ENCODE measurements around the gene TAS2R50.
"Not testable (repeated sequence)": the region's sequence is repeated elsewhere in the genome, so short reads cannot be mapped to it uniquely, and the experiment has no call there.

TAS2R50 gene, protein sequence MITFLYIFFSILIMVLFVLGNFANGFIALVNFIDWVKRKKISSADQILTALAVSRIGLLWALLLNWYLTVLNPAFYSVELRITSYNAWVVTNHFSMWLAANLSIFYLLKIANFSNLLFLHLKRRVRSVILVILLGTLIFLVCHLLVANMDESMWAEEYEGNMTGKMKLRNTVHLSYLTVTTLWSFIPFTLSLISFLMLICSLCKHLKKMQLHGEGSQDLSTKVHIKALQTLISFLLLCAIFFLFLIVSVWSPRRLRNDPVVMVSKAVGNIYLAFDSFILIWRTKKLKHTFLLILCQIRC

GRCh38 chr12:10986812-10987211, at the start of gene TAS2R50:
TSS of gene TAS2R50 (minus strand) at chr12:10986912. CDS start at chr12:10986860, 52 bp downstream.
- Histone ChIP-seq H3K79me2 (ENCODE audit: control insufficient read depth, low read length) (no peaks in the 10 kb centered on the region), H3K4me3 (ENCODE audit: low read length) (no peak within 1 kb of the TSS), H3K4me1 (ENCODE audit: control insufficient read depth, low read length) (no peaks in the 10 kb centered on the region), H3K36me3 (ENCODE audit: control insufficient read depth, low read length) (no peaks in the 10 kb centered on the region), H3K9me3 (ENCODE audit: control insufficient read depth, insufficient read depth, low read length) (no peaks in the 10 kb centered on the region), H3K4me2 (ENCODE audit: low read length) (no peak within 1 kb of the TSS), H4K20me1 (ENCODE audit: control insufficient read depth, insufficient read depth, low read depth, low read length) (no peaks in the 10 kb centered on the region), H3K27ac (ENCODE audit: low read depth, low read length) (no peak within 1 kb of the TSS), H3K9me2 (replicated peaks; ENCODE audit: control insufficient read depth, low read length) (no peaks in the 10 kb centered on the region), H3F3A (ENCODE audit: control insufficient read depth, insufficient read depth) (no peaks in the 10 kb centered on the region), H3K27me3 (ENCODE audit: control insufficient read depth, low read length) (no peaks in the 10 kb centered on the region)
- TF ChIP-seq EZH2phosphoT487 (IDR thresholded peaks at IDR 0.05; ENCODE audit: borderline replicate concordance, low read length), result no peak
- no peak for TF ChIP-seq CTCF (IDR thresholded peaks at IDR 0.05; ENCODE audit: low read depth, low read length, poor library complexity, severe bottlenecking)

DNA sequence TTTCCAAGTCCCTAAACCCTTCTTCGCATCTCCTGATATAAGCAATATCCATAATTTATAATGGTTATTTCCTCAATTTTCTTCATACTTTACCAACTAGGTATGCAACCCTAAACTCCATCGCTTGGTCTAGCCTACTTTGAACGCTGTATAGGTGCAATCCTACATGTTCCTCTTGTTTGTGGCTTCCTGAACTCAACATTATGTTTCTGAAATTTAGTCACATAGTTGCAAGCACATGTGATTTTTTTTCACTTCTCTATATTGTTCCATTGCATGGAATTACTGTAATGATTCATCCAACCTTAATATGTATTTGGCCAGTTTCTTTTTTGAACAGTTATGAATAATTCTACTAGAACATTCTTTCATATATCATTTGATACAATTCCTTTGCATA, 47.2 kb upstream of the TAS2R50 start:
- not testable (repeated sequence) for H3K4me3 ChIP-seq (ENCODE audit: low read length); H3K4me2 ChIP-seq (ENCODE audit: low read length); H3F3A ChIP-seq (ENCODE audit: control insufficient read depth, insufficient read depth); H3K9me2 ChIP-seq (replicated peaks; ENCODE audit: control insufficient read depth, low read length); H4K20me1 ChIP-seq (ENCODE audit: control insufficient read depth, insufficient read depth, low read depth, low read length); H3K27me3 ChIP-seq (ENCODE audit: control insufficient read depth, low read length); H3K79me2 ChIP-seq (ENCODE audit: control insufficient read depth, low read length); H3K27ac ChIP-seq (ENCODE audit: low read depth, low read length); H3K9me3 ChIP-seq (ENCODE audit: control insufficient read depth, insufficient read depth, low read length); H3K4me1 ChIP-seq (ENCODE audit: control insufficient read depth, low read length); H3K36me3 ChIP-seq (ENCODE audit: control insufficient read depth, low read length)

DNA sequence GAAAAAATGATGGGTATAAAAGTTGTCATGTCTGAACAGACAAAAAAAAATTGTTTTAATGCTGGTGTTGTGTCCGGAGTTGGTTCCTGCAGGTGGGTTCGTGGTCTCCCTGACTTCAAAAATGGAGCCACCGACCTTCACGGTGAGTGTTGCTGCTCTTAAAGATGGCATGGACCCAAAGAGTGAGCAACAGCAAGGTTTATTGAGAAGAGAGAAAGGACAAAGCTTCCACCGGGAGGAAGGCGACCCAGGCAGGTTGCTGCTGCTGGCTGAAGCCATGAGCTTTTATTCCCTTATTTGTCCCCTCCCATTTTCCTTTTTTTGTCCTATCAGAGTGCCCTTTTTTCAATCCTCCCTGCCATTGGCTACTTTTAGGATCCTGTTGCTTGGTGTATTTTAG, 44.6 kb upstream of the TAS2R50 start, which contains the start of gene TAS2R31:
Gene TAS2R31, minus strand, starts transcription at position 101 of the 400 bp plus-strand sequence. Its CDS starts 72 bp downstream, at position 29.
- Histone ChIP-seq H3K79me2 (ENCODE audit: control insufficient read depth, low read length) (no peaks in the 10 kb centered on the region), H3K4me3 (ENCODE audit: low read length) (no peak within 1 kb of the TSS), H3F3A (ENCODE audit: control insufficient read depth, insufficient read depth) (no peaks in the 10 kb centered on the region), H4K20me1 (ENCODE audit: control insufficient read depth, insufficient read depth, low read depth, low read length) (no peaks in the 10 kb centered on the region), H3K4me2 (ENCODE audit: low read length) (no peak within 1 kb of the TSS), H3K36me3 (ENCODE audit: control insufficient read depth, low read length) (no peaks in the 10 kb centered on the region), H3K4me1 (ENCODE audit: control insufficient read depth, low read length) (no peaks in the 10 kb centered on the region), H3K9me3 (ENCODE audit: control insufficient read depth, insufficient read depth, low read length) (no peaks in the 10 kb centered on the region), H3K27me3 (ENCODE audit: control insufficient read depth, low read length) (no peaks in the 10 kb centered on the region), H3K9me2 (replicated peaks; ENCODE audit: control insufficient read depth, low read length) (no peaks in the 10 kb centered on the region), H3K27ac (ENCODE audit: low read depth, low read length) (no peak within 1 kb of the TSS)
- TF ChIP-seq CTCF (IDR thresholded peaks at IDR 0.05; ENCODE audit: low read depth, low read length, poor library complexity, severe bottlenecking), result no peak
- no peak for TF ChIP-seq EZH2phosphoT487 (IDR thresholded peaks at IDR 0.05; ENCODE audit: borderline replicate concordance, low read length)

DNA sequence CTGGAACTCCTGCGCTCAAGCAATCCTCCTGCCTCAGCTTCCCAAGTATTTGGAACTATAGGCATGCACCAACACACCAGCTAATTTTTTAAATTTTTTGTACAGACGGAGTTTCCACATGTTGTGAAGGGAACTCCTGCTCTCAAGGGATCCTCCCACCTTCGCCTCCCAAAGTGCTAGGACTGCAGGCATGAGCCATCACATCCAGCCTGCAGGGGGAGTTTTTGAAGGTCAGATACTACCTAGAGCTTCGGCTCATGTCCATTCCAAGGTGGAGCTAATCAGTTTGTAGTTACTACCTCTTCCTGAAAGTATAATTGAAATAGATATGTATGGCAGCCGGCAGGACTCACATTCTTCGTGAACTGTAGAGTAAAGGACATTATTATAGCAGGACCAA, 39.4 kb upstream of the TAS2R50 start:
- Histone ChIP-seq H4K20me1 (ENCODE audit: control insufficient read depth, insufficient read depth, low read depth, low read length) (no peaks in the 10 kb centered on the region), H3K4me2 (ENCODE audit: low read length) (no peak overlapping the region), H3K9me3 (ENCODE audit: control insufficient read depth, insufficient read depth, low read length) (no peaks in the 10 kb centered on the region), H3K36me3 (ENCODE audit: control insufficient read depth, low read length) (no peaks in the 10 kb centered on the region), H3K79me2 (ENCODE audit: control insufficient read depth, low read length) (no peaks in the 10 kb centered on the region), H3K4me3 (ENCODE audit: low read length) (no peak overlapping the region), H3K27me3 (ENCODE audit: control insufficient read depth, low read length) (no peaks in the 10 kb centered on the region), H3K9me2 (replicated peaks; ENCODE audit: control insufficient read depth, low read length) (no peaks in the 10 kb centered on the region), H3K4me1 (ENCODE audit: control insufficient read depth, low read length) (no peaks in the 10 kb centered on the region), H3K27ac (ENCODE audit: low read depth, low read length) (no peak overlapping the region), H3F3A (ENCODE audit: control insufficient read depth, insufficient read depth) (no peaks in the 10 kb centered on the region)
- TF ChIP-seq CTCF (IDR thresholded peaks at IDR 0.05; ENCODE audit: low read depth, low read length, poor library complexity, severe bottlenecking), result no peak

Data from DOHH2 (cell line).